ENCODE measurements around the gene GXYLT1. TPM values are rescaled to one million over a fixed set of nuclear protein-coding genes. Genes with fewer than 3 reads are reported as not detected.
"Not testable (repeated sequence)": the region's sequence is repeated elsewhere in the genome, so short reads cannot be mapped to it uniquely, and the experiment has no call there.

GXYLT1 gene
- total RNA-seq, 1 donor from 2014 or later = 10.0 TPM

DNA sequence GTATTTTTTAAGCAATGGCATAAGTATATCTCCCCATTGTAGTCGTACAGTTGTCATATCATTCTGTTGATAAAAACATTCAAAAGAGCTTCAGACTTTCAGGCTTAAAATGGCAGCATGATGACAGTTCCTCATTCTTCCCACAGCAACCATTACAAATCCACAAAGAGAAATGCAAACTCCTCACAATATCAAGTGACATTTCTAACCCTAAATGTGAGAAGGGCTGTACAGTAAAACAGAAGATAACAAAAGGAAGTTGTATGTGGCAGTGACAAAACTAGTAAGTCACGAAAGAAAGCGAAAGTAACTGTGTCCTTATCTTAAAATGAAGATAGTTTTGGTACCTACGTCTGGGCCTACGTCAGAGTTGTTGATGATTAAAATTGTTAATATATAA lies 46.7 kb downstream of the GXYLT1 start:
- no peak for DNase-seq (ENCODE audit: low spot score)

DNA sequence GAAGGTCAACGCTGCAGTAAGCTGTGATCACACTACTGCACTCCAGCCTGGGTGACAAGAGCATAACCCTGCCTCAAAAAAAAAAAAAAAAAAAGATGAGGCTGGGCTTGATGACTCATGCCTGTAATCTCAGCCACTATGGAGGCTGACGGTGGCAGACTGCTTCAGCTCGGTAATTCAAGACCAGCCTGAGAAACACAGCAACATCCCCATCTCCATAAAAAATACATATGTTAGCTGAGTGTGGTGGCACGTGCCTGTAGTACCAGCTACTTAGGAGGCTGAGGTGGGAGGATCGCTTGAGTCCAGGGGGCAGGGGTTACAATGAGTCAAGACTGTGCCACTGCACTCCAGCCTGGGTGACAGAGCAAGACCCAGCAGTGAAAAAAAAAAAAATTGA lies 50.4 kb downstream of the GXYLT1 start:
- DNase-seq (ENCODE audit: low spot score) = no peak

DNA sequence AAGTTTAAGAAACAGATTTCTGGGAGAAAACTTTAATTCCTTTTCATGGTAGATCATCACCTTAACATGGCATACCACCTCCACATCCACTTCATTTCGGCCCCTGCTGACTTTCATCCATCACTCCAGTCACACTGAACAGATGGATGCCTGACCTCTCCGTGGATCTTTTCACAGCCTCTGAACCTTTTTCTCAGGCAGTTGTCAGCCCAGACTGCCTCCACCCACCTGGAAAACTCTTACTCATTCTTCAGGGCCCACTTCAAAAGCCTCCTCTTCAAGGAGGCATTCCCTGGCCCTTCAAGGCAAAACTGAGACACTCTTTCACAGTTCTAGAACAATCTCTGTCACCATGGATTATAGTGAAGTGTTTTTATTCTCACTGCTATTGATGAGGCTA lies 52.9 kb downstream of the GXYLT1 start:
- no peak for DNase-seq (ENCODE audit: low spot score)

DNA sequence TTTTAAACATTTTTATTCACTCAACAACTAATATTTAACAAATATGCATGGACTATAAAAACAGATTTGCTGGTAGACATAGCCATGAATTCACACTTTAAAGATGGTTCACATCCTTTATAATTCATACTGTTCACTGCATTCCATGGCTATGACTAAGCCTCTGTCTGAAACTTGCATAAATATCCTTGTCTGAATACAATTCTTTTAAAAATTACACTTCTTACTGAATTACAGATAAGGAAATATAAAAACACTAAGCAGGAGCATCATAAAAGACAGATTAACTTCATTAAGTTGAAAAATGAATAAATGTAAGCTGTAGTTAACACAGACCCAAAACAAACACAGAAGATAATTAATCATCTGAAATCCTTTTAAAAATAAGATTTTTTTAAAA lies 53.8 kb downstream of the GXYLT1 start:
- no peak for DNase-seq (ENCODE audit: low spot score)

DNA sequence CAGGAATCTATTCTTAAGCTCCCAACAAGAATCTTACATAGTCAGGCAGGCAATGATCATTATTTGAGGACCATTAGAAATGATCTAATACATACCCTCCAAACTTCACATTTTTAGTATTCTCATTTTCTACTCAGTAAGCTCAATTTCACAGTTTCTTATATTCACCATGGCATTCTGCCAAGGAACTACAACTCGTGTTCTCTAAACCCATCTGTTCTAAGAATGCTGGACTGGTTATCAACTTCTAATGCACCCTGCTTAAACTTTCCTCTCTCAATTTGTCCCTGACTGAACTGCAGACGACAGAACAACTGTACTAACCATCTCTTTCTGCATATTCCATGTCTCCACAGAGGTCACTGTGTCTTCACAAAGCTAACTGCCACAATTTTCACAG lies 58.6 kb downstream of the GXYLT1 start:
- DNase-seq (ENCODE audit: low spot score) = no peak

DNA sequence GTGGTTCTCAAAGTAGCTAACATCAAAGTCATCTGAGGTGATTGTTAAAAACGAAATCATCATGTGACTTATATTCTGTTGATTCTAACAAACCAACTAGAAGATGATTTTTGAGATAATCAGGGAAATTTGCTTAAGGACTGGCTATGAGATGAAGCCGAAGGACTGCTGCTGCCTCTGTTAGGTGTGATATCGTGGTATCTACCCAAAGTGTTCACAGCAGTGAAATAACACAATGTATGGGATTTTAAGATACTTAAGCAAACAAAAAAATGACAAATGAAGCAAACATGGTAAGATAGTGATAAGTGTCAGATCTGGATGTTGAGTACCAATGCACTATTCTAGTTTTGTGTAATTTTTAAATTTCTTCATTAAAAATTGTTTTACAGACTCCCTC lies 59.1 kb downstream of the GXYLT1 start:
- no peak for DNase-seq (ENCODE audit: low spot score)

DNA sequence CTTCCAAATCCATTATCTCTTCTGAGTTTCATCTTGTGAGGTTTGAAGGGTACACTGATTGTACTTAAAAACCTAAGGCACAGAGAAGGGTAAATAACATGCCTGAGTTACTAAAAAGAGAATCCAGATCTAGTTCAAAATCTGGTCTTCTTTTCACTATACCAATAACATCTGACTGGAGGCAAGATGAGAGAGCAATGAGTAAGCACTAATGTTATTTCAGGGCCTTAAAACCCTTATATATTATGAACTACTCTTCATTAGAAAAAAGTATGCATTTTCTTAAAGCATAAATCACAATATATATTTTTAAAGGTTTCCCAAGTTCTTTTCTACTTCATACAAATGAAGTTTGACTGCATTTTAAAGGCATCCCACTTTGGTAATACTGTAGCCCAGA lies 60.2 kb downstream of the GXYLT1 start:
- no peak for DNase-seq (ENCODE audit: low spot score)

DNA sequence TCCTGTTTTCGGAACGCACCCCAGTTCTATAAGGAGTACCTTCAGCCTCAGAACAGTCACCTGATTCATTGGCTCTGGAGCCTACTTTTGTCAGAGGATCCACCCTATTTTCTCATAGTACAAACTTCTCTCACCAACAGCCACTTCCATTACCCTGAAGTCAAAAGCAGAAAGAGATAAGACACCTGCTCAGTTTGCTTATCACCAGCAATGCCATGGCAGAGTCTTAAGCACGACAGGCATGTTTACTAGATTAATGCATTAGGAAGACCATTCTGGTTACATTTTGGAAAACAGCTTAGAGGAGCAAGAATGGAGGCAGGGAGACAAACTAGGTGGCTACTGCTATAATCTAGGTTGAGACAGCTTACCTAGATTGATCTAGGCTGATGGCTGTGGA lies 67.7 kb downstream of the GXYLT1 start:
- no peak for DNase-seq (ENCODE audit: low spot score)

DNA sequence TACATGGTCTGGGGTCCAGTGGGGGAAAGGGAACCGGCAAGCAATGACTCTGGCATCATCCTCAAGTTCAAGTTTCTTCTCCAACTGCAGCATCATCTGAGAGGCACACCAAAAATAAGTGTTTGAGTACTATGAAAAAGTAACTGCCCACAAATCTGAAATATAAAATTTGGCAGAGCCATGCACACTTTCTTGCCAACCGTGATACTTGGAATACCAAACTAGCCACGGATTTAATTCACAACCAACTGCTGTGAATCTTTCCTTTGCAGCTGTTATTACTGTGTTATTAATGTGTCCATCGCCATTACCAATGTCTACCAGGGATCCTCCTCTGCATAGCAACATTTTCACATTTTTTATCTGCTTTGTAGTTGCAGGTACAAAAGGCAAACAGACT lies 74.6 kb downstream of the GXYLT1 start:
- no peak for DNase-seq (ENCODE audit: low spot score)

DNA sequence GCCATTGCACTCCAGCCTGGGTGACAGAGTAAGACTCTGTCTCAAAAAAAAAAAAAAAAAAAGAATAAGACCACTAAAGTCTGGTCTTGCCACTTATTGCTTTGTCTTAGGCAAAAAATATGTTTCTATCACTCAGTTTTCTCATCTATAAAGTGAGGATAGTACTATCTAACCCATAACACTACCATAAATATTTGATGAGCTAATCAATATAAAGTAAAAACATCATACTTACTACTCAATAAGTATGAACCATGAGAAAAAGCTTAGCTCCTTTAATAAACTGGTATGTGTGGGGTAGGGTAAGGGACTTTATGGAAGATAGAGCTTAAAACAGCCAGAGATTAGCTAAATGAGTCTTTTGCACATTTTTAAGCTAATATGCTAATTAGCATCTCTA lies 85.5 kb downstream of the GXYLT1 start:
- no peak for DNase-seq (ENCODE audit: low spot score)

DNA sequence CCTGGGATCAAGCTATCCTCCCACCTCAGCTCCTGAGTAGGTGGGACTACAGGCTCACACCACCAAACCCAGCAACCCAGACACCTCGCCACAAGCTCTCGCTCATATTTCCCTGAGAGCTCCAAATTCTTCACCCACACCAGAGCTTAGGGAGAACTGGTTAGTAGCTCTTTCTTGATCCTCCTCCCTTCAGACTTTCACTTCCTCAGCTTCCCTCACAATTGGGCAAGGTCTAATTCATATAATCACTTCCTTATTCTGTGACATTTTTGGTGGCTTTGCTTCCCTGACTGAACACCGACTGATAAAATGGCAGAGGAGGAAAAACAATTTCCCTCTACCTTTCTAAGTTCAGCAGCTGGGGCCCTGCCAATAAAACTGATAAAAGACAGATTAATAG lies 88.5 kb downstream of the GXYLT1 start:
- no peak for DNase-seq (ENCODE audit: low spot score)

DNA sequence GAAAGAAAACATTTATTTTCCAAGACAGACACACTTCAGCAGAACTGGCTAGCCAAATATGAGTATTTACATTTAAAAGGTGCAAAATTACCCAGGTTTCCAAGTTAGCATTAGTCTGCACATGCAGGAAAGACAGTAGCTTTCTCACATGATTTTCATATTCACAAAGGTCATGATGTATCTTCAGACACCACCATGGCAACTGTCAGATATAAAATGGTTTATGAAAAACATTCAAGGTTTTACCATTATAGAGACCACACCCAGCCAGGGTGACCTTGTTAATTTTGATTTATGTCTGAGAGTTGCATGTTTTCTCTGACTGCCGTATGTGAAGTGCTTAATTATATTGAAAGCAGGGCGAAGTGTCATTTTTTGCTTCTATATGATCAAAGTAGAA lies 91.2 kb downstream of the GXYLT1 start:
- DNase-seq (ENCODE audit: low spot score) = no peak

DNA sequence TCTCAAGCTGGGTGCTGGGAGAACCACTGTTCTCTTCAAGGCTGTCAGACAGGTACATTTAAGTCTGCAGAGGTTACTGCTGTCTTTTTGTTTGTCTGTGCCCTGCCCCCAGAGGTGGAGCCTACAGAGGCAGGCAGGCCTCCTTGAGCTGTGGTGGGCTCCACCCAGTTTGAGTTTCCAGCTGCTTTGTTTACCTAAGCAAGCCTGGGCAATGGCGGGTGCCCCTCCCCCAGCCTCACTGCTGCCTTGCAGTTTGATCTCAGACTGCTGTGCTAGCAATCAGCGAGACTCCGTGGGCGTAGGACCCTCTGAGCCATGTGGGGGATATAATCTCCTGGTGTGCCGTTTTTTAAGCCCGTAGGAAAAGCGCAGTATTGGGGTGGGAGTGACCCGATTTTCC lies 95.7 kb downstream of the GXYLT1 start:
- not testable (repeated sequence) for DNase-seq (ENCODE audit: low spot score)

DNA sequence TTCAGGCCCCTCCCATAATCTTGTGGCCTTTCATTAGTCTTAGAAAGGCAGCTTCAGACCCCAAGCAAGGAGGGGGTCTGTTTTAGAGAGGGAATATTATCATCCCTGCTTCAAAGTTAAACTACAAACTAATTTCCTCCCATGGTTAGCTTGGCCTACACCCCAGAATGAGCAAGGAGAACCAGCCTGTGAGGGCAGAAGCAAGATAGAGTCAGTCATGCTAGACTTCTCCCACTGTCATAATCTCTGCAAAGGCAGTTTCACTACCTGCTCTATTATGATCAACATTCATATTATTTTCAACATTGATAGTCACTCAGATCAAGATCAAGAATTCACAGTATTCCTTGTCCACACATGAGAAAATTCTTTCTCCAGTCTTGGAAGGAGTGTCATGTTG lies 105.1 kb downstream of the GXYLT1 start:
- no peak for DNase-seq (ENCODE audit: low spot score)

DNA sequence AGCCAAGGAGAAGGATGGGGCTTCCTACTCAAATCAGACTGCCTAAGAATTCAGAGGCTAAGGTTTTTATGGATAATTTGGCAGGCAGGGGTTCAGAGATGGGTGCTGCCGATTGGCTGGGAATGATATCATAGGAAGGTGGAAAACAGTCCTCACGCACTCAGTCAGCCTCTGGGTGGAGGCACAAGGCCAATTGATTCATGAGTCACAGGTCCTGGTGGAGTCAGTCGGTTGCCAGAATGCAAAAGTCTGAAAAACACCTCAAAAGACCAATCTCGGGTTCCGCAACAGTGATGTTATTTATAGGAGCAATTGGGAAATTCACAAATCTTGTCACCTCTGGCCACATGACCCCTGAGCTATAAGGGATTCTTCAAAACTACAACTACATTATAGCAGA lies 105.5 kb downstream of the GXYLT1 start:
- no peak for DNase-seq (ENCODE audit: low spot score)

DNA sequence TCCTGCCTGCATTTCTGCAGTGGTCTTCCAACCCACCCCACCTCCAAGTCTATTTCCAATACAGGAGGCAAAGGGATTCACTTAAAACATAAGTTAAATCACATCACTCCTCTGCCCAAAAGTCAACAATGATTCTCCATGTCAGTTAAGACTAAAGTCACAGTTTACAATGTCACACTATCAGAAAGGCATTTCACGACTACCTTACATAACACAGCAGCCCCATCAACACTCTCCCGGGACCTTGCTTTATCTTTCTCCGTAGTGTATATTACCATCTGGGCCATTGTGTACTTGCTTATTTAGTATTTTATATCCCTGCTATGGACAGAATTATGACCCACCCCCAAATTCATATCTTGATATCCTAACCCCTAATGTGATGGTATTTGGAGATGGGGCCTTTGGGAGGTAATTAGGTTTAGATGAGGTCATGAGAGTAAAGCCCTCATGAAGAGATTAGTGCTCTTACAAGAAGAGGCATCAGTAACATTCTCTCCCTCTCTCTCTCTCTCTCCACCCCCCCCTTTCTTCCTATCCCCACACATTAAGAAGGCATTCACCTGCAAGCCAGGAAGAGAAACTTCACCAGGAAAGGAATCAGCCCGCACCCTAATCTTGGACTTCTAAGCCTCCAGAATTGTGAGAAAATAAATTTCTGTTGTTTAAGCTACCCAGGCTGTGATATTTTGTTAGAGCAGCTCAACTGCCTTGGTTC lies 112.7 kb downstream of the GXYLT1 start:
- DNase-seq (ENCODE audit: low spot score) = no peak

Other genes starting within 250 kb of the GXYLT1 start
- 43.3 TPM for gene YAF2, start 93.4 kb upstream of the GXYLT1 start, total RNA-seq
- gene ZCRB1, start 181.2 kb upstream of the GXYLT1 start, total RNA-seq = 59.6 TPM
- gene PPHLN1, start 181.3 kb upstream of the GXYLT1 start, total RNA-seq = 70.6 TPM